HepG2 (cell line): ENCODE results near the gene PRPSAP1. TPM values are rescaled to one million over a fixed set of nuclear protein-coding genes. Genes with fewer than 3 reads are reported as not detected.

Source experiments
- ARID4A ChIP-seq: sonication (generic); formaldehyde crosslinking; IDR thresholded peaks from 2 replicates; pipeline ENCODE4 v1.5.0; 2020; ENCODE audit warnings: mild to moderate bottlenecking, missing genetic modification reagents, borderline replicate concordance
- NONO ChIP-seq, 2 experiments: fragments of 450-650 bp in 1 of 2; sonication (generic) in 1 of 2; formaldehyde crosslinking in 1 of 2; IDR thresholded peaks in 1 of 2; conservative IDR thresholded peaks in 1 of 2; 2 replicates each; pipeline versions ENCODE4 v1.6.1 to v1.8.0; 2017 to 2022; ENCODE audit warnings: mild to moderate bottlenecking in 1 of 2, missing genetic modification reagents in 1 of 2, moderate library complexity in 1 of 2
- NR3C1 ChIP-seq: sonication (generic); formaldehyde crosslinking; IDR thresholded peaks from 2 replicates; pipeline ENCODE4 v1.4.0; 2020; ENCODE audit warnings: missing genetic modification reagents
- USF2 ChIP-seq, 2 experiments: sonication (generic) in 1 of 2; formaldehyde crosslinking in 1 of 2; IDR thresholded peaks; 2 replicates each; pipeline versions ENCODE4 v1.5.1 to v1.6.1; 2011 to 2020; ENCODE audit warnings: borderline replicate concordance in 1 of 2, low read depth in 1 of 2, low read length in 1 of 2, mild to moderate bottlenecking in 1 of 2, missing genetic modification reagents in 1 of 2, moderate library complexity in 1 of 2
- ZNF253 ChIP-seq: sonication (generic); formaldehyde crosslinking; IDR thresholded peaks from 2 replicates; pipeline ENCODE4 v1.8.0; 2022; ENCODE audit warnings: mild to moderate bottlenecking, missing genetic modification reagents, borderline replicate concordance
- ZNF337 ChIP-seq: sonication (generic); formaldehyde crosslinking; IDR thresholded peaks from 2 replicates; pipeline ENCODE4 v1.5.1; 2020; ENCODE audit warnings: missing genetic modification reagents, low read depth, mild to moderate bottlenecking, borderline replicate concordance
- polyA plus RNA-seq, 8 experiments: library from polyadenylated mRNA; depleted of rRNA in 3 of 8; stranded (reverse) in 7 of 8; unstranded in 1 of 8; fragments of >200 nt; fragmentation: Illumina TruSeq in 4 of 8; extraction: Trizol in 4 of 8; gene quantifications; 2 replicates each; pipeline versions ENCODE4 v1.2.1 to v1.2.3, GENCODE V29; 2011 to 2016; ENCODE audit warnings: low read depth in 4 of 8, missing spikeins in 1 of 8, mixed read lengths in 1 of 8; ENCODE audit not compliant: insufficient read depth in 1 of 8
- total RNA-seq, 5 experiments: library from RNA; depleted of rRNA; stranded (reverse); fragments of >200 nt; fragmentation: Illumina TruSeq; extraction: Trizol; gene quantifications; 2 replicates each; pipeline ENCODE4 v1.2.3, GENCODE V29; 2016; ENCODE audit warnings: low read depth in 1 of 5
- TF ChIP-seq, protein P1 (sequence below): sonication (generic); formaldehyde crosslinking; IDR thresholded peaks from one replicate; pipeline ENCODE4 v1.5.1; 2020; ENCODE audit warnings: mild to moderate bottlenecking, missing genetic modification reagents; ENCODE audit errors: not compliant biosample characterization
- TF ChIP-seq, protein P2 (sequence below): sonication (generic); formaldehyde crosslinking; IDR thresholded peaks from 2 replicates; pipeline ENCODE4 v1.8.1; 2023; ENCODE audit warnings: mild to moderate bottlenecking, inconsistent platforms, moderate library complexity, missing genetic modification reagents, borderline replicate concordance

The PRPSAP1 gene
- total and polyA plus RNA-seq, 2 of the 13 experiments (the other 11 are each of a cell fraction or from before 2014, with no cell fraction given), result 91.1 to 314 TPM

DNA sequence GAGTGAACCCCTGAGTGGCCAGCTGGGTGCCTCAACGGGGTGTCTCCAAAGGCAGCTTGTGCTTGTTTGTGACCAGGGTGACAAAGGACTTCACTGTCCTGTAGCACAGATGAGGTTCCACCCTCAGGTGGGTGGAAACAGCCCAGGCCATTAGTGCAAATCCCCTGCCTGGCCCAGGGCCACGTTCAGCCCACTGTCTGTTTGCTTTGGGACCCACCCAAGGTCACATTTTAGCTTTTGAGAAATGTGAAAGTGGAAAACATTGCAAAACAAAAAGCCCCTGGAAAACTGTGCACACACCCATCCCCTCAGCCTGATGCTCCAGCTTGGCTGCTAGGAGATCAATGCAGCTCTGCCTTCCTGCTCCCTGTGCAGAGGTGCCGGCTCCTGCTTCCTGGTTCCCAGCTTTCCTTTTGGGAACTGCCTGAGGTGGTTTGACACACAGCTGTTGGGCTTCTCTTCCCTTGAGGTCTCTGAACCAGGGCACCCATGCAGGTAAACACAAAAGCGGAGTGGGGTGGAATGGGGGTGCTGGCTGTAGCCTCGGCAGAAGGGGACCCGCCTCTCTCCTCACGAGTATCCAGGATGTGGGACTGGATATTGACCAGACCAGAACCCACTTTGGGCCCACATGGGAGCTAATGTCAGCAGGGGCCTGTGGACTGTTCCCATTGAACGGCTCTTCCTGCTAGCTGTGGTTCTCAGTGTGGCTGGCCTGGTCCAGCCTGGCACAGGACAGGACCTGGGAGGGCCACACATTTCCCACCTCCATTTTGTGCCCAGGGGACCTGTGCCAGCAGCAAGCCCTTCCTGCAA, 22.8 kb upstream of the PRPSAP1 start (continued):
- TF ChIP-seq USF2 (IDR thresholded peaks at IDR 0.05; ENCODE audit: low read depth, low read length) (no peak), USF2 (CRISPR knock-in tag; IDR thresholded peaks at IDR 0.05; ENCODE audit: borderline replicate concordance) (no peak), NONO (IDR thresholded peaks at IDR 0.05) (no peak), NONO (CRISPR knock-in tag; conservative IDR thresholded peaks at IDR 0.05) (no peak; the same call in 1 of the 2 replicates), ARID4A (CRISPR knock-in tag) (peak; percentile 71), ZNF253 (CRISPR knock-in tag) (no peak), NR3C1 (CRISPR knock-in tag) (no peak), ZNF337 (CRISPR knock-in tag) (no peak)
- TF ChIP-seq, protein P1, sequence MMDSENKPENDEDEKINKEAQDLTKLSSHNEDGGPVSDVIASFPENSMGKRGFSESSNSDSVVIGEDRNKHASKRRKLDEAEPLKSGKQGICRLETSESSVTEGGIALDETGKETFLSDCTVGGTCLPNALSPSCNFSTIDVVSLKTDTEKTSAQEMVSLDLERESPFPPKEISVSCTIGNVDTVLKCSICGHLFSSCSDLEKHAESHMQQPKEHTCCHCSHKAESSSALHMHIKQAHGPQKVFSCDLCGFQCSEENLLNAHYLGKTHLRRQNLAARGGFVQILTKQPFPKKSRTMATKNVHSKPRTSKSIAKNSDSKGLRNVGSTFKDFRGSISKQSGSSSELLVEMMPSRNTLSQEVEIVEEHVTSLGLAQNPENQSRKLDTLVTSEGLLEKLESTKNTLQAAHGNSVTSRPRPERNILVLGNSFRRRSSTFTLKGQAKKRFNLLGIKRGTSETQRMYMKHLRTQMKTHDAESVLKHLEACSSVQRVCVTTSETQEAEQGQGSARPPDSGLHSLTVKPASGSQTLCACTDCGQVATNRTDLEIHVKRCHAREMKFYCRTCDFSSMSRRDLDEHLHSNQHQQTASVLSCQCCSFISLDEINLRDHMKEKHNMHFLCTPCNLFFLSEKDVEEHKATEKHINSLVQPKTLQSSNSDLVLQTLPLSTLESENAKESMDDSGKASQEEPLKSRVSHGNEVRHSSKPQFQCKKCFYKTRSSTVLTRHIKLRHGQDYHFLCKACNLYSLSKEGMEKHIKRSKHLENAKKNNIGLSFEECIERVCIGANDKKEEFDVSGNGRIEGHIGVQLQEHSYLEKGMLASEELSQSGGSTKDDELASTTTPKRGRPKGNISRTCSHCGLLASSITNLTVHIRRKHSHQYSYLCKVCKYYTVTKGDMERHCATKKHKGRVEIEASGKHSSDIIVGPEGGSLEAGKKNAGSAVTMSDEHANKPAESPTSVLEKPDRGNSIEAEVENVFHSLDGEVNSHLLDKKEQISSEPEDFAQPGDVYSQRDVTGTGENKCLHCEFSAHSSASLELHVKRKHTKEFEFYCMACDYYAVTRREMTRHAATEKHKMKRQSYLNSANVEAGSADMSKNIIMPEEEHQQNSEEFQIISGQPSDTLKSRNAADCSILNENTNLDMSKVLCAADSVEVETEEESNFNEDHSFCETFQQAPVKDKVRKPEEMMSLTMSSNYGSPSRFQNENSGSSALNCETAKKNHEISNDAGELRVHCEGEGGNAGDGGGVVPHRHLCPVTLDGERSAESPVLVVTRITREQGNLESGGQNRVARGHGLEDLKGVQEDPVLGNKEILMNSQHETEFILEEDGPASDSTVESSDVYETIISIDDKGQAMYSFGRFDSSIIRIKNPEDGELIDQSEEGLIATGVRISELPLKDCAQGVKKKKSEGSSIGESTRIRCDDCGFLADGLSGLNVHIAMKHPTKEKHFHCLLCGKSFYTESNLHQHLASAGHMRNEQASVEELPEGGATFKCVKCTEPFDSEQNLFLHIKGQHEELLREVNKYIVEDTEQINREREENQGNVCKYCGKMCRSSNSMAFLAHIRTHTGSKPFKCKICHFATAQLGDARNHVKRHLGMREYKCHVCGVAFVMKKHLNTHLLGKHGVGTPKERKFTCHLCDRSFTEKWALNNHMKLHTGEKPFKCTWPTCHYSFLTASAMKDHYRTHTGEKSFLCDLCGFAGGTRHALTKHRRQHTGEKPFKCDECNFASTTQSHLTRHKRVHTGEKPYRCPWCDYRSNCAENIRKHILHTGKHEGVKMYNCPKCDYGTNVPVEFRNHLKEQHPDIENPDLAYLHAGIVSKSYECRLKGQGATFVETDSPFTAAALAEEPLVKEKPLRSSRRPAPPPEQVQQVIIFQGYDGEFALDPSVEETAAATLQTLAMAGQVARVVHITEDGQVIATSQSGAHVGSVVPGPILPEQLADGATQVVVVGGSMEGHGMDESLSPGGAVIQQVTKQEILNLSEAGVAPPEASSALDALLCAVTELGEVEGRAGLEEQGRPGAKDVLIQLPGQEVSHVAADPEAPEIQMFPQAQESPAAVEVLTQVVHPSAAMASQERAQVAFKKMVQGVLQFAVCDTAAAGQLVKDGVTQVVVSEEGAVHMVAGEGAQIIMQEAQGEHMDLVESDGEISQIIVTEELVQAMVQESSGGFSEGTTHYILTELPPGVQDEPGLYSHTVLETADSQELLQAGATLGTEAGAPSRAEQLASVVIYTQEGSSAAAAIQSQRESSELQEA, result no peak
- TF ChIP-seq, protein P2, sequence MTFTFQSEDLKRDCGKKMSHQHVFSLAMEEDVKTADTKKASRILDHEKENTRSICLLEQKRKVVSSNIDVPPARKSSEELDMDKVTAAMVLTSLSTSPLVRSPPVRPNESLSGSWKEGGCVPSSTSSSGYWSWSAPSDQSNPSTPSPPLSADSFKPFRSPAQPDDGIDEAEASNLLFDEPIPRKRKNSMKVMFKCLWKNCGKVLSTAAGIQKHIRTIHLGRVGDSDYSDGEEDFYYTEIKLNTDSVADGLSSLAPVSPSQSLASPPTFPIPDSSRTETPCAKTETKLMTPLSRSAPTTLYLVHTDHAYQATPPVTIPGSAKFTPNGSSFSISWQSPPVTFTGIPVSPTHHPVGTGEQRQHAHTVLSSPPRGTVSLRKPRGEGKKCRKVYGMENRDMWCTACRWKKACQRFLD (CRISPR knock-in tag), result no peak; the same call in 1 of the 2 replicates
